Duodenal mucosa (tissue), 2 donors: ENCODE data around the gene SEMA3D.

Experiments
- H3K27ac ChIP-seq: one replicate; pipeline ENCODE4 v1.7.0; 2013; ENCODE audit warnings: low read depth, low read length
- H3K27me3 ChIP-seq, 2 donors: one replicate each; pipeline ENCODE4 v1.7.0; 2013; ENCODE audit warnings: low read length in 2 of 2, control low read depth in 1 of 2; ENCODE audit not compliant: insufficient read depth in 2 of 2, control insufficient read depth in 1 of 2
- H3K36me3 ChIP-seq, 2 donors: one replicate each; pipeline ENCODE4 v1.7.0; 2013; ENCODE audit warnings: low read length in 2 of 2, control low read depth in 1 of 2; ENCODE audit not compliant: insufficient read depth in 2 of 2, control insufficient read depth in 1 of 2
- H3K4me1 ChIP-seq, 2 donors: one replicate each; pipeline ENCODE4 v1.7.0; 2013; ENCODE audit warnings: low read length in 2 of 2, control low read depth in 1 of 2; ENCODE audit not compliant: insufficient read depth in 2 of 2, control insufficient read depth in 1 of 2
- H3K4me3 ChIP-seq, 2 donors: one replicate each; pipeline ENCODE4 v1.7.0; 2013; ENCODE audit warnings: low read length in 2 of 2, low read depth in 1 of 2
- H3K9ac ChIP-seq, 2 donors: one replicate each; pipeline ENCODE4 v1.7.0; 2013; ENCODE audit warnings: low read length in 2 of 2, low read depth in 1 of 2
- H3K9me3 ChIP-seq, 2 donors: one replicate each; pipeline ENCODE4 v1.7.0; 2013; ENCODE audit warnings: low read length in 2 of 2, control low read depth in 1 of 2; ENCODE audit not compliant: control insufficient read depth in 1 of 2

SEMA3D gene

GRCh38 chr7:85091565-85091928, 95.3 kb downstream of the SEMA3D start:
- Histone ChIP-seq H3K27me3 (no peaks in the 10 kb centered on the region), H3K4me3 (no peak overlapping the region), H3K27ac (no peak overlapping the region), H3K9me3 (no peaks in the 10 kb centered on the region), H3K4me1 (no peaks in the 10 kb centered on the region), H3K36me3 (no peaks in the 10 kb centered on the region), H3K9ac (no peak overlapping the region)

- H3K4me3 ChIP-seq = no peak overlapping the region
- H3K36me3 ChIP-seq = no peaks in the 10 kb centered on the region
- H3K9ac ChIP-seq = no peak overlapping the region
- no peaks in the 10 kb centered on the region for H3K9me3 ChIP-seq
- H3K27me3 ChIP-seq = no peaks in the 10 kb centered on the region
- H3K4me1 ChIP-seq = no peaks in the 10 kb centered on the region
- no peak overlapping the region for H3K27ac ChIP-seq
Measured at GRCh38 chr7:85090919-85091564, 95.8 kb downstream of the SEMA3D start.

GRCh38 chr7:85090143-85090542, 96.7 kb downstream of the SEMA3D start:
- Histone ChIP-seq H3K9ac (no peak overlapping the region), H3K4me1 (no peaks in the 10 kb centered on the region), H3K9me3 (no peaks in the 10 kb centered on the region), H3K27ac (no peak overlapping the region), H3K4me3 (no peak overlapping the region), H3K27me3 (no peaks in the 10 kb centered on the region), H3K36me3 (no peaks in the 10 kb centered on the region)

GRCh38 chr7:85081846-85082245, 105.0 kb downstream of the SEMA3D start:
- Histone ChIP-seq H3K4me1 (peaks cover 0 to 4% of the 10 kb centered on the region in 2 donors), H3K4me3 (no peak overlapping the region), H3K27ac (no peak overlapping the region), H3K9me3 (no peaks in the 10 kb centered on the region), H3K27me3 (no peaks in the 10 kb centered on the region), H3K9ac (no peak overlapping the region), H3K36me3 (no peaks in the 10 kb centered on the region)

- Histone ChIP-seq H3K9ac (no peak overlapping the region), H3K4me1 (peaks cover 0 to 4% of the 10 kb centered on the region in 2 donors), H3K36me3 (no peaks in the 10 kb centered on the region), H3K4me3 (no peak overlapping the region), H3K9me3 (no peaks in the 10 kb centered on the region), H3K27ac (no peak overlapping the region), H3K27me3 (no peaks in the 10 kb centered on the region)
Measured at GRCh38 chr7:85081392-85081791, 105.5 kb downstream of the SEMA3D start.

GRCh38 chr7:85079434-85079833, 107.4 kb downstream of the SEMA3D start:
- H3K4me1 ChIP-seq = peaks cover 0 to 14% of the 10 kb centered on the region in 2 donors
- H3K4me3 ChIP-seq = no peak overlapping the region
- H3K9ac ChIP-seq = no peak overlapping the region
- no peaks in the 10 kb centered on the region for H3K36me3 ChIP-seq
- no peaks in the 10 kb centered on the region for H3K9me3 ChIP-seq
- no peak overlapping the region for H3K27ac ChIP-seq
- no peaks in the 10 kb centered on the region for H3K27me3 ChIP-seq

GRCh38 chr7:85078181-85078580, 108.7 kb downstream of the SEMA3D start:
- no peak overlapping the region for H3K4me3 ChIP-seq
- no peaks in the 10 kb centered on the region for H3K36me3 ChIP-seq
- no peaks in the 10 kb centered on the region for H3K27me3 ChIP-seq

GRCh38 chr7:85075864-85076263, 111.0 kb downstream of the SEMA3D start:
- H3K4me3 ChIP-seq = no peak overlapping the region
- H3K4me1 ChIP-seq = peaks cover 0 to 9% of the 10 kb centered on the region in 2 donors
- no peaks in the 10 kb centered on the region for H3K9me3 ChIP-seq
- H3K36me3 ChIP-seq = no peaks in the 10 kb centered on the region
- H3K9ac ChIP-seq = no peak overlapping the region
- no peak overlapping the region for H3K27ac ChIP-seq
- no peaks in the 10 kb centered on the region for H3K27me3 ChIP-seq

More at GRCh38 chr7:85078181-85078580, 108.7 kb downstream of the SEMA3D start:
- Histone ChIP-seq H3K9ac (no peak overlapping the region), H3K4me1 (peaks cover 0 to 14% of the 10 kb centered on the region in 2 donors), H3K27ac (no peak overlapping the region), H3K9me3 (no peaks in the 10 kb centered on the region)

- Histone ChIP-seq H3K27me3 (no peaks in the 10 kb centered on the region), H3K27ac (no peak overlapping the region), H3K9ac (no peak overlapping the region), H3K36me3 (no peaks in the 10 kb centered on the region), H3K9me3 (no peaks in the 10 kb centered on the region), H3K4me3 (no peak overlapping the region), H3K4me1 (peaks cover 0 to 9% of the 10 kb centered on the region in 2 donors)
Measured at GRCh38 chr7:85074992-85075391, 111.9 kb downstream of the SEMA3D start.

- no peak overlapping the region for H3K4me3 ChIP-seq
Measured at GRCh38 chr7:85074016-85074415, 112.8 kb downstream of the SEMA3D start.

More at GRCh38 chr7:85074016-85074415, 112.8 kb downstream of the SEMA3D start:
- Histone ChIP-seq H3K9me3 (no peaks in the 10 kb centered on the region), H3K36me3 (no peaks in the 10 kb centered on the region), H3K9ac (no peak overlapping the region), H3K4me1 (peaks cover 0 to 9% of the 10 kb centered on the region in 2 donors), H3K27ac (no peak overlapping the region), H3K27me3 (no peaks in the 10 kb centered on the region)
